Measurements from ENCODE around the gene C9orf153. TPM values are rescaled to one million over a fixed set of nuclear protein-coding genes. Genes with fewer than 3 reads are reported as not detected.

Gene C9orf153
- total RNA-seq, 1 experiment from 2014 or later, result 1.9 TPM

DNA sequence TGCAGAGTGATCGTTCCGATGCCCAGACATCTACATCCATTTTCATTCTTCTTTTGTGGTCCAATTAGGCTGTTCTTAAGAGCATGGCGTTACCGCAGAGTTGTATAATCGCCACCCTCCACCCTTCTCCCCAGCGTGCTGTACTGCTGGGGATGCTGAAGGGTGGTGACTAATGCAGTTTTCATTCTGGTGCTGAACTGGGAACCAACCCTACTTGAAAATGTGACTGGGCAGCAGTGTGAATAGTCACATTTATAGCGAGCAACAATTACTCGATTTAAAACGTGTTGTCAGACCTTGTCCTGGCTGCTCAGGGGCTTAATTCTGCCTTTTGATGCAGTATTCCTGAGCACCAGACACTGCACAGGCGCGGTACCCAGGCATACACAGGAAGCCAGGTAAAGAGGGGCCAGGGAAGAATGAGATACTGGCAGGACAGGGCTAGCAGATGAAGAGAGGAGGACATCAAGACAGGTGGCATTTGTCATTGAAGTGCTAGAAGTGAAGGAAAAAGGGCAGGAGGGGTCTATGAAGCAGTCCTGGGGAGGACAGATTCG lies 23.6 kb upstream of the C9orf153 start:
- Histone ChIP-seq H3K4me2 (ENCODE audit: low read length) (peak overlapping the region; percentile 92), H3K4me1 (ENCODE audit: insufficient read depth, low read length) (peaks cover 13% of the 10 kb centered on the region), H3K27me3 (ENCODE audit: low read length) (no peaks in the 10 kb centered on the region), H3K4me3 (ENCODE audit: low read length) (peak overlapping the region; percentile 94), H3K9ac (ENCODE audit: low read length) (peak overlapping the region; percentile 94), H3K9me3 (ENCODE audit: low read length) (no peaks in the 10 kb centered on the region), H3K36me3 (ENCODE audit: low read depth, low read length) (no peaks in the 10 kb centered on the region; the same call in 1 of the 2 replicates), H2AFZ (ENCODE audit: low read length) (peak overlapping the region; percentile 78), H3K9me2 (replicated peaks; ENCODE audit: low read length) (no peaks in the 10 kb centered on the region), H3F3A (ENCODE audit: low read length, unreplicated experiment) (no peaks in the 10 kb centered on the region), H4K20me1 (ENCODE audit: low read length) (peaks cover 20% of the 10 kb centered on the region), H3K79me2 (ENCODE audit: low read length) (peaks cover 40% of the 10 kb centered on the region), H3K27ac (ENCODE audit: low read length) (peak overlapping the region; percentile 81)
- intact Hi-C loops (cut with micrococcal nuclease), result loop anchor here (1.0 kb wide), 1 partner anchor 71 kb away; the partner anchor contains the start of gene TUT7
- CTCF ChIA-PET, result no interaction called here
- TF ChIP-seq EZH2 (IDR thresholded peaks at IDR 0.05; ENCODE audit: low read length, unreplicated experiment), result no peak
- TF ChIP-seq, protein P1, sequence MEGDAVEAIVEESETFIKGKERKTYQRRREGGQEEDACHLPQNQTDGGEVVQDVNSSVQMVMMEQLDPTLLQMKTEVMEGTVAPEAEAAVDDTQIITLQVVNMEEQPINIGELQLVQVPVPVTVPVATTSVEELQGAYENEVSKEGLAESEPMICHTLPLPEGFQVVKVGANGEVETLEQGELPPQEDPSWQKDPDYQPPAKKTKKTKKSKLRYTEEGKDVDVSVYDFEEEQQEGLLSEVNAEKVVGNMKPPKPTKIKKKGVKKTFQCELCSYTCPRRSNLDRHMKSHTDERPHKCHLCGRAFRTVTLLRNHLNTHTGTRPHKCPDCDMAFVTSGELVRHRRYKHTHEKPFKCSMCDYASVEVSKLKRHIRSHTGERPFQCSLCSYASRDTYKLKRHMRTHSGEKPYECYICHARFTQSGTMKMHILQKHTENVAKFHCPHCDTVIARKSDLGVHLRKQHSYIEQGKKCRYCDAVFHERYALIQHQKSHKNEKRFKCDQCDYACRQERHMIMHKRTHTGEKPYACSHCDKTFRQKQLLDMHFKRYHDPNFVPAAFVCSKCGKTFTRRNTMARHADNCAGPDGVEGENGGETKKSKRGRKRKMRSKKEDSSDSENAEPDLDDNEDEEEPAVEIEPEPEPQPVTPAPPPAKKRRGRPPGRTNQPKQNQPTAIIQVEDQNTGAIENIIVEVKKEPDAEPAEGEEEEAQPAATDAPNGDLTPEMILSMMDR (conservative IDR thresholded peaks at IDR 0.05; ENCODE audit: low read depth, low read length), result no peak
- TF ChIP-seq EZH2phosphoT487 (IDR thresholded peaks at IDR 0.05; ENCODE audit: borderline replicate concordance, low read length), result no peak
- POLR2A ChIA-PET (ENCODE audit: unreplicated experiment), result no interaction called here
- DNase-seq (peak; percentile 66), ATAC-seq (peak; percentile 65)
- TSS peak; percentile 50 for BruUV-seq (replicated peaks)

DNA sequence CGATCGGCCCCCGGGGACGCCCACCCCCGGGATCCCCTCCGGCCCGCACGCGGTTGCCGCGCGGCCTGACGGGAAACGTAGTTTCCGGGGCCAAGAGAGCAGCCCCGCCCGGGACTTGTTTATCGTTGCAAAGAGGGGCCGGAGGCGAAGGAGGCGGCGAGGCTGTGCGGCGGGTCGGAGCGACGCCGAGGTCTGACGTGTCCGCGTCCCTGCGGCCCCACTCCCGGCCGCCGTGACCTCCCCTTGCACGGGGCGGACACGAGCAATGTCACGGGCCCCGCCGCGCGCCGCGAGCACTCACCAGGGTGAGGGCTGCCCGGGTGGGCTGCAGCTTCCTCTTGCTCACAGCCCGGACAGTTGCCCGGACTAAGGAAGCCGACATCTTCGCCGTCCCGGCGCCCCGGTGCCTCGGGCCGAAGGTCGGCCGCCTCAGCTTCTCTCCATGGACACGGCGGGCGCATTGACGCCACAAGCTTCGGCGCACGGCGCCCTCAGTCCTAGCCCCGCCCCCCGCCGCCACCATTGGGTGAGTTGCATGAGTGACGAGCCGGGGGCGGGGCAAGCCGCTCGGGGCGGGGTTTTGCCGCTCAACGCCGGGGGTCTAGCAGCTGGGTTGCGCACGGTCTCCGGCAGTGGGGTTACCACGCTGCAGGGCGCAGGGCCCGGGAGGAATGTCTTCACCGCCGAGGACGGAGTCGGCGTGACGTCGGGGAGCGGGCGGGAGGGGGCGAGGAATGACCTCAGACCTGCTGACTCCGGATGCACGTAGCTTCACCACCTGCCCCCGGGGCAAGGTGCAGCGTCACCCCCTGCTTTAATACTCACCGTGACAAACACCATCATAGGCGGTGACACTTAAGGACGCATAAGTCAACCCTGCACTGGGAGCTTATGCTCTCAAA lies 22.9 kb upstream of the C9orf153 start, which contains the start of gene ISCA1:
Gene ISCA1, minus strand, starts transcription at position 462 of the 902 bp plus-strand sequence. Its CDS starts 80 bp downstream, at position 382.
- H3K79me2 ChIP-seq (ENCODE audit: low read length), result peaks cover 47% of the 10 kb centered on the region
- H3K9me3 ChIP-seq (ENCODE audit: low read length), result no peaks in the 10 kb centered on the region
- peak within 1 kb of the TSS; percentile 81 for H3K27ac ChIP-seq (ENCODE audit: low read length)
- H3K4me1 ChIP-seq (ENCODE audit: insufficient read depth, low read length), result peaks cover 13% of the 10 kb centered on the region
- peak within 1 kb of the TSS; percentile 92 for H3K4me2 ChIP-seq (ENCODE audit: low read length)
- DNase-seq (peak; percentile 83), ATAC-seq (peak; percentile 87)
- H2AFZ ChIP-seq (ENCODE audit: low read length), result peak within 1 kb of the TSS; percentile 78
- peaks cover 27% of the 10 kb centered on the region for H4K20me1 ChIP-seq (ENCODE audit: low read length)
- H3F3A ChIP-seq (ENCODE audit: low read length, unreplicated experiment), result no peaks in the 10 kb centered on the region
- H3K4me3 ChIP-seq (ENCODE audit: low read length), result peak within 1 kb of the TSS; percentile 94
- no TSS peak for BruUV-seq (replicated peaks)
- intact Hi-C loops (cut with micrococcal nuclease), result loop anchor here (1.0 kb wide), 1 partner anchor 72 kb away; the partner anchor contains the start of gene TUT7
- H3K9ac ChIP-seq (ENCODE audit: low read length), result peak within 1 kb of the TSS; percentile 94
- no peaks in the 10 kb centered on the region for H3K36me3 ChIP-seq (ENCODE audit: low read depth, low read length)
- CTCF ChIA-PET, result no interaction called here
- H3K9me2 ChIP-seq (replicated peaks; ENCODE audit: low read length), result no peaks in the 10 kb centered on the region
- POLR2A ChIA-PET (ENCODE audit: unreplicated experiment), result no interaction called here
- TF ChIP-seq, protein P1 (conservative IDR thresholded peaks at IDR 0.05; ENCODE audit: low read depth, low read length), result no peak
- TF ChIP-seq EZH2phosphoT487 (IDR thresholded peaks at IDR 0.05; ENCODE audit: borderline replicate concordance, low read length) (no peak), EZH2 (IDR thresholded peaks at IDR 0.05; ENCODE audit: low read length, unreplicated experiment) (no peak)
- no peaks in the 10 kb centered on the region for H3K27me3 ChIP-seq (ENCODE audit: low read length)

Data from PC-3 (cell line).